ENCODE measurements around the gene SH3TC2.

- no peak for TF ChIP-seq YY1 (IDR thresholded peaks at IDR 0.05; ENCODE audit: insufficient read depth, insufficient read length)
- no peak for TF ChIP-seq ZNF274 (IDR thresholded peaks at IDR 0.05; ENCODE audit: low read depth, low read length)
- TF ChIP-seq SUZ12 (IDR thresholded peaks at IDR 0.05; ENCODE audit: extremely low read depth, insufficient read depth, insufficient read length): no peak
Observed at GRCh38 chr5:149049371-149049781, 13.5 kb downstream of the SH3TC2 start.

Data from NT2/D1 (cell line).